ENCODE data around the gene TMEM238L.

TMEM238L gene

DNA sequence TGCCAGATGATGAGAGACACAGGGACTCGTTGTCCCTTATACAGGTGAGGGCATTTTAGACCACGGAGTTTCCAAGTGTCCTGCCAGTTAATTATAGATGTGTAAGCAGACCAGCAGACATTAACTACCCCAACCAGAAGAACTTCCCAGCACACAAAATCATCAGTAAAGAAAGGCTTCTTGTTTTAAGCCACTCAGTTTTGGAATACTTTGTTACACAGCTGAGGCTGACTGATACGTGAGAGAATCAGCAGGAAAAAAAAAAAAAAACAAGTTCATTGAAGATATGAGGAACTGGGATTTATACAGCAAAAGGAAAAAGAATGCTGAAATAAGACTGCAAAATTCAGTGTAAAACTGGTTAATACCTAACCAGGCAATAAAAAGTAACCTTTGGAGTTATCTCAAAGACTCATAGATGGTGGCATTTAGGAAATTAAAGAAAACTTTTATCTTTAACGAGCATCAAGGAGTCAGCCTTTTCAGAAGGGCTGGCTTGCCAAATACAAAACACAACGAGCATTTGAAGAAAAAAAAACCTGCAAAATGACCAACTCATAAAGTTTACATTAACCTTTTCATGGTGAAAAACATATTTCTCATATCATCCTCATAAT, 28.1 kb downstream of the TMEM238L start:
- no peak for DNase-seq (ENCODE audit: low read depth in 2 of 2, low spot score in 1 of 2)

DNA sequence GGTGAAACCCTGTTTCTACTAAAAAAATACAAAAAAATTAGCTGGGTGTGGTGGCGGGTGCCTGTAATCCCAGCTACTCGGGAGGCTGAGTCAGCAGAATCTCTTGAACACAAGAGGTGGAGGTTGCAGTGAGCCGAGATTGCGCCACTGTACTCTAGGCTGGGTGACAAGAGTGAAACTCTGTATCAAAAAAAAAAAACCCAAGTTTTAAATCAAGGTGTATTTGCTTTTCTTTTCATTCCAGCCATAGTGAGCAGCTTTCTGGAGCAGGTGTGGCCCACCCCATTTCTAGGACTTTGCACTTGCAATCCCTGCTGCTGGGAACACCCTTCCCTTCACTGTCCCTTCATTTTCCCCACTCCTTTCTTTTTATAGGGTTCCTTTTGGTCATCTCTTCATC, 28.8 kb downstream of the TMEM238L start:
- DNase-seq (ENCODE audit: low read depth in 2 of 2, low spot score in 1 of 2) = no peak

GRCh38 chr17:10773391-10773790, 30.5 kb downstream of the TMEM238L start:
- DNase-seq (ENCODE audit: low read depth in 2 of 2, low spot score in 1 of 2) = no peak

DNA sequence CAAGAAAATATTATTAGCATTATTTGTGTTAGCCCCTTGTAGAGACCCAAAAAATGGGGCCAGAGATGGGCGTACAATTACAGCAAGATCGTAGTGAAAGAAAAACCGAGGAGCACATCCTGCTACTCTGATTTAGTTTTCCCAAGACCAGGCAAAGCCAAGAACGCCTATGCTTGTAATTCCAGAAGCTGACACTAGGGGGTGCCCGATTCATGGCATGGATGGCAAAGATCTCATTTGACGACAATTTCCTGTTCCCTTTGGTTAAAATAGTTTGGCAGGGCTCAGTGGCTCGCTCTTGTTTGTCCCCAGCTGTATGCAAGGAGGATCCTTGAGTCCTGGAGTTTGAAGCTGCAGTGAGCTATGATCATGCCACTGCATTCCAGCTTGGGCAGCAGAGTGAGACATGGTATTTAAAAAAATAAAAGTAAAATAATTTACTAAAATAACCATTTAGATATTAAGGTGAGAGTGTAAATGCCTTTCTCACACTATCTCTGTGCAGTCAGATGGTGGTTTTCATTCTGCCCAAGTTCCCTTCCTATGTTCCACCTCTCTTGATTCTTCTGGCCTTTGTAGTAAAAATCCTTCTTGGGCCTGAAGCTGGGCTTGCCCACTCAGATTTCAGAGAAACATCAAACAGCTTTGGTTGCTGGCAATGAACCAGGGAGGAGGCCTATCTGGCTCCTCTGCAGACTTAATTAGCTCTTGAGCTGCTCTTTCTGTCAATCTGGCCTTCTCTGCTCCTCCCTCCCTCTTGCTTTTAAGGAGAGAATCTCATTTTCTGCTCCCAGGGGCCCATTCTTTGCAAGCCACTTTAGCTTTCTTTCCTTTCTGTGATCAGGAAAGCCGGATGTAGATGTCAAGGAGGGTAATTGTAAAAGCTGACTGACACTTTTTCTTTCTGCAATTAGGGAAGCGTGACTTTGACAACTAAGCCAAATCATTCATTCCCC, 31.2 kb downstream of the TMEM238L start:
- DNase-seq (ENCODE audit: low read depth in 2 of 2, low spot score in 1 of 2) = peak in 1 of 2 donors; percentile 8

GRCh38 chr17:10771148-10771547, 32.8 kb downstream of the TMEM238L start:
- DNase-seq (ENCODE audit: low read depth in 2 of 2, low spot score in 1 of 2) = no peak

GRCh38 chr17:10769840-10770239, 34.1 kb downstream of the TMEM238L start:
- DNase-seq (ENCODE audit: low read depth in 2 of 2, low spot score in 1 of 2) = no peak

DNA sequence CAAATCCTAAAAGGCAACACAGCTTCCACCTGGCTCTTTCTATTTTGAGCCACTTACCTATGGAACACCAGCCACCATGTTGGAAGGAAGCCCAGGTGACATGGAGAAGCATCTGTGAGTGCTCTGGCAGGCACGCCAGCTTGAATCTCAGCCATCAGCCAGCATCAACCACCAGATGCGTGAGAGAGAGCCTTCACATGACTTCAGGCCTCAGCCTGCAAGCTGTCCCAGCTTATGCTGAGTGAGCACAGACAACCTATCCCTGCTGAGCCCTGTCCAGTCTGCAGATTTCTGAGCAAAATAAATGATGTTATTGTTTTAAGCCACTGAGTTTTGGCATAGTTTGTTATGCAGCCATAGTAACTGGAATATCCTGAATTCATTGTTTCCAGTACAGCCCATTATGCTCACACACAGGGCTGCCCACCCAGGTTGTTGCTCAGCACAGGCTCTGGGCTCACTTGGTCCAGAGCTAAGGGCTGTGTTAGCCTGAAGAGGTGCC, 35.1 kb downstream of the TMEM238L start:
- DNase-seq (ENCODE audit: low read depth in 2 of 2, low spot score in 1 of 2) = no peak

DNA sequence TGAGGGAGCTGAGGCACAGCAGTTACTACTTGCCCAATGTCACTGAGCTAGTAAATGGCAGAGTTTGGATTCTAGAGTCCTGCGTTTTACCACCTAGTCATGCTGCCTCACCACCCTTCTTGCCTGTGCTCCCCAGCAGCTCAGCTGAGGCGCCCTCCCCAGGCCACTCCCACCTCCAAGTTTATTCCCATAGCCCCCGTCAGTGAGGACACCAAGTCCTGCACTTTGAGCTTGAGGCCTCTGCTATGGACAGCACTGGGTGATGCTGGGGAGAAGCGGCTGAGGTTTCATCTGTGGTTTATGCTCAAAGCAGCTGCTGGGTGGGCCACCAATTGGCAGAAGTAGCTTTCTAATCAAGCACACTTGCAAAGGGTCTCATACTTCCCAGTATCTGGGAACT, 36.7 kb downstream of the TMEM238L start:
- no peak for DNase-seq (ENCODE audit: low read depth in 2 of 2, low spot score in 1 of 2)

GRCh38 chr17:10762037-10762436, 41.9 kb downstream of the TMEM238L start:
- DNase-seq (ENCODE audit: low read depth in 2 of 2, low spot score in 1 of 2) = no peak

- no peak for DNase-seq (ENCODE audit: low read depth in 2 of 2, low spot score in 1 of 2)
These were observed 42.6 kb downstream of the TMEM238L start for GRCh38 chr17:10761281-10761680.

GRCh38 chr17:10758062-10758461, 45.8 kb downstream of the TMEM238L start:
- no peak for DNase-seq (ENCODE audit: low read depth in 2 of 2, low spot score in 1 of 2)

DNA sequence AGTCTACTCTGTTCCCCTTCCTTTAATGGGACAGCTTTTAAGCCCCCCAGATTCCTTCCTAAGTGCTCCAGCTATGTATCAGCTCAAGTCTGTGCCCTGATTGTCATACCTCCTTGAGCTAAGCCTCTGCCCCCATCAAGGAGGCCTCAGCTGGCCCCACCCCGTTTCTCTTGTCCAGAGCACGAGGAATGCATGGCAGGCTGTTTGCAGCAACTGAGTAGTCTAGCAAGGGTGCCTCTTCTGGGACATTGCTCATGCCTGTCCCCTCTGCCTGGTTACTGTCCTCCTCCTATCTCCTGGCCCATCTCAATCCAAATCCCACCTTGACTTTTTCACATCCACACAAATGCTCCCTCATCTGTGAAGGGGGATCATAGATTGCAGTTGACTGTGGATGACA, 46.3 kb downstream of the TMEM238L start:
- DNase-seq (ENCODE audit: low read depth in 2 of 2, low spot score in 1 of 2) = no peak

- no peak for DNase-seq (ENCODE audit: low read depth in 2 of 2, low spot score in 1 of 2)
These were observed 46.8 kb downstream of the TMEM238L start for GRCh38 chr17:10757067-10757466.

DNA sequence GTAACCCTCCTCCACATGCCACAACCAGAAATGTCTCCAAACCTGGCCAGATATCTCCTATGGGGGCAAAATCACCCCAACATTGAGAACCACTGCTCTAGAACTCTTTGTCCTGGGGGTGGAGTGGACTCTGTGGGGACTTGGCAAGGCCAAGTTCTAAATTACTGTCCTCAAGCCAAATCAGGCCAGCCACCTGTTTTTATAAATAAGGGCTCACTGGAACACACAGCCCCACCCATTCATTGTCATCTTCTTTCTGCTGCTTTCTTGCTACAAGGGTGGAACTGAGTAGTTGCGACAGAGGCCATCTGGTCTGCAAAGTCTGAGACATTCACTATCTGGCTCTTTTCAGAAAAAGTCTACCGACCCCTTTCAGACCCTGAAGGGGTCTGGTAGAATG, 47.3 kb downstream of the TMEM238L start:
- no peak for DNase-seq (ENCODE audit: low read depth in 2 of 2, low spot score in 1 of 2)

- no peak for DNase-seq (ENCODE audit: low read depth in 2 of 2, low spot score in 1 of 2)
These were observed 47.7 kb downstream of the TMEM238L start for GRCh38 chr17:10756185-10756584.

- DNase-seq (ENCODE audit: low read depth in 2 of 2, low spot score in 1 of 2) = no peak
These were observed 48.2 kb downstream of the TMEM238L start for GRCh38 chr17:10755592-10756127.

DNA sequence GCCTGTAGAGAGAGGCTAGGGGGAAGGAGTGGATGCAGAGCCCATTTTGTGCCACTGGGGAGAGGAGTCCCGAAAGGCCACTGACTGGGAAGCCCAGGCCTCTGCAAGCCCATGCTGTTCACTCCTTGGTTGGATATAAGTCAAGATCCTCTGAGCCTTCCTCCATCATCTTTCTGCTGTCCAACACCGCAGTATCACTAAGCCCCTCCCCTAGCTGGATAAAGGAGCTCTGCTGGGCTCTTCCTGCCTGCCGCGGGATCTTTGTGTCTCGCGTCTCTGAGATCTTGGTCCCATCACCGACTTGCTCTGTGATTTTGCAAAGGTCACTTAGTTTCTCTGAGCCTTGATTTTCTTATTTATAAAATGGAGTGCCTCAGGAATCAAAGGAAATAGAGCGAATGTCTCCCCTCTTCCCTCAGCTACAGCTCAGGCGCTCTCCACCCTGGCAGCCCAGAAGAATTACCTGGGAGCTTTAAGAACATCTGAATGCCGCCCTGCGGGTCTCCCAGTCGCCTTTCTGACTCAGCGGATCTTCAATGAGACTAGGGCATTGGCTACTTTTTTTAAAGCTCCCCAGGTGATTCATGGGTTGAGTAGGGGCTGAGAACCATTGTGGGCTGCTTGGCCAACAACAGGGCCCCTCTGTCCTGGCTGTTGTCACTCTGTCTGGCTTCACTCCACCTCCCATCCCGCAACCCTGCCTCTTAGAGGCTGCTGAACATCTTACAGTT, 48.9 kb downstream of the TMEM238L start:
- no peak for DNase-seq (ENCODE audit: low read depth in 2 of 2, low spot score in 1 of 2)

DNA sequence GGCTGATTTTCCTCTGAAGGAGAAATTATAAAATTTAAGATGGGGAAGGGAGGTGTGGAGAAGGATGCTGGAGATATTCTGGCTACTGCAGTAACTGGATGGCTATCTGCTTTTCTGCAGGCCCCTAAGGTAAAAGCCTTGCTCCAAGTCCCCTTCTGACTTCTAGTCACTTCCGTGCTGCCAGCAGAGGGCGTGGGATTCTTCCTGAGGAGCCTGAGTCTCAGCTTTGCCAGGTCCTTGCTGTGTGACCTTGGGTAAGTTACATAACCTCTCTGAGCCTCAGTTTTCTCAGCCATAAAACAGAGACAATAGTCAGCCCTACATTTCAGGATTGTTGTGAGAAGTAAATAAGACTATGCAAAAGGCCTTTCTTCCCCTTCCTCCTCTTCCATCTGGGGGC, 49.8 kb downstream of the TMEM238L start:
- DNase-seq (ENCODE audit: low read depth in 2 of 2, low spot score in 1 of 2) = no peak

DNA sequence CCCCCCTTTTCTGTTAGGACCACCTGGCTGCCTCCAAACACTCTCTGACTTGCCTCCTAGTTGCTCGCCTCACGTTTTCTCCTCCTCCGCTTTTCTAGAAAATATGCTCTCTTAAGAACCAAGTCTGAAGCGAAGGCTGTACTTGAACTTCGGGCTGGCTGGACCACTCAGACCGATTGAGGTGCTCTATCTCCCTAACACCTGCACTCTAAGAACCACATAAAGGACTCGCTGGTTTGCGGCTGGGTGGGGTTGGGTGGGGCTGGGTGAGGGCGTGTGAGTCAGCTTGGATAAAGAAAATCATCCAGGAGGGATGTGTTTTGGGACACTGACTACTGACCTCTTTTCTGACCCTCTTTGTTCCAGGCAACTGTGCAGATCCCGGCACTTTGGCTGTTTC, 51.2 kb downstream of the TMEM238L start:
- DNase-seq (ENCODE audit: low read depth in 2 of 2, low spot score in 1 of 2) = no peak

DNA sequence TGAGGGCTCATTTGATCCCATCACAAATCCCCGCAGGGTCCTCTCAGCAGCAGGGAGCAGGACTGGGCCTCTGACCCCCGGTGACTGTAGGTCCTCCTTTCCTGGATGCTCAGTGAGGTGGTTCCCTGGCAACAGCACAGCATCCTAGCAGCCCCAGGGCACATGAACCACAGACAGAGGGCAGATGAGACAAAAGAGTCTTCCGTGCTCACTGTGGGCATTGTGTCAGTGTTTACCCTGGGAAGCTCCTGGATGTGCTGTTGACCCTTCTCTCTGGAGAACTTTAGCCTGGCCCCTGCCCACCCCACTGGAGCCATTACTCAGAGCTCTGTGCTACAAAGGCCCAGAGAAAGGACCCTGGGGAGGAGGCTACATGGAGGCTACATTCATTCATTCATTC, 52.3 kb downstream of the TMEM238L start:
- DNase-seq (ENCODE audit: low read depth in 2 of 2, low spot score in 1 of 2) = no peak

GRCh38 chr17:10750210-10750609, 53.7 kb downstream of the TMEM238L start:
- no peak for DNase-seq (ENCODE audit: low read depth in 2 of 2, low spot score in 1 of 2)

Measured in stimulated activated CD8-positive, alpha-beta memory T cell treated with anti-CD3 and anti-CD28 coated beads, Interleukin-4, amount 100 ng/mL, for 4 hours (primary cell).